Measurements from ENCODE around the gene TJP1. TPM values are rescaled to one million over a fixed set of nuclear protein-coding genes. Genes with fewer than 3 reads are reported as not detected.

The TJP1 gene
- polyA plus RNA-seq, 4 donors, result 19.5 to 61.8 (median 29.8) TPM

GRCh38 chr15:29849218-29849617 is 26.9 kb upstream of the TJP1 start:
- no peaks in the 10 kb centered on the region for H3K4me1 ChIP-seq (ENCODE audit: control insufficient read depth in 3 of 3, insufficient read depth in 2 of 3, low read depth in 1 of 3, low read length in 2 of 3)
- no peak overlapping the region for H3K27ac ChIP-seq (ENCODE audit: low read depth in 1 of 3, low read length in 2 of 3)
- H3K36me3 ChIP-seq (ENCODE audit: control insufficient read depth in 3 of 3, insufficient read depth in 2 of 3, low read depth in 1 of 3, low read length in 3 of 3), result no peaks in the 10 kb centered on the region
- H3K9me3 ChIP-seq (ENCODE audit: control insufficient read depth in 2 of 2, insufficient read depth in 1 of 2, low read depth in 1 of 2, low read length in 1 of 2), result no peaks in the 10 kb centered on the region
- no peaks in the 10 kb centered on the region for H3K27me3 ChIP-seq (ENCODE audit: control insufficient read depth in 3 of 3, insufficient read depth in 3 of 3, low read length in 3 of 3)
- FAIRE-seq (no peak), DNase-seq (no peak)
- no peak overlapping the region for H3K4me3 ChIP-seq (ENCODE audit: low read depth in 1 of 3, low read length in 3 of 3)
- 75 to 94% (median 94%) methylated on average over 1 of the region's 1 CpG for WGBS, 3 donors

GRCh38 chr15:29844290-29844903 is 22.1 kb upstream of the TJP1 start:
- no peaks in the 10 kb centered on the region for H3K36me3 ChIP-seq (ENCODE audit: control insufficient read depth in 3 of 3, insufficient read depth in 2 of 3, low read depth in 1 of 3, low read length in 3 of 3)
- no peaks in the 10 kb centered on the region for H3K4me1 ChIP-seq (ENCODE audit: control insufficient read depth in 3 of 3, insufficient read depth in 2 of 3, low read depth in 1 of 3, low read length in 2 of 3)
- no peak overlapping the region for H3K27ac ChIP-seq (ENCODE audit: low read depth in 1 of 3, low read length in 2 of 3)
- 76 to 83% (median 77%) methylated on average over 5 of the region's 5 CpGs for WGBS, 3 donors
- no peaks in the 10 kb centered on the region for H3K9me3 ChIP-seq (ENCODE audit: control insufficient read depth in 2 of 2, insufficient read depth in 1 of 2, low read depth in 1 of 2, low read length in 1 of 2)
- FAIRE-seq, result no peak
- peaks cover 0 to 2% (median 0%) of the 10 kb centered on the region in 3 donors for H3K27me3 ChIP-seq (ENCODE audit: control insufficient read depth in 3 of 3, insufficient read depth in 3 of 3, low read length in 3 of 3)
- no peak overlapping the region for H3K4me3 ChIP-seq (ENCODE audit: low read depth in 1 of 3, low read length in 3 of 3)
- no peak for DNase-seq

GRCh38 chr15:29842290-29842689 is 20.0 kb upstream of the TJP1 start:
- FAIRE-seq (no peak), DNase-seq (no peak)
- WGBS, 3 donors, result 84 to 88% (median 85%) methylated on average over 5 of the region's 5 CpGs
- no peaks in the 10 kb centered on the region for H3K4me1 ChIP-seq (ENCODE audit: control insufficient read depth in 3 of 3, insufficient read depth in 2 of 3, low read depth in 1 of 3, low read length in 2 of 3)
- peaks cover 0 to 2% (median 0%) of the 10 kb centered on the region in 3 donors for H3K27me3 ChIP-seq (ENCODE audit: control insufficient read depth in 3 of 3, insufficient read depth in 3 of 3, low read length in 3 of 3)
- H3K36me3 ChIP-seq (ENCODE audit: control insufficient read depth in 3 of 3, insufficient read depth in 2 of 3, low read depth in 1 of 3, low read length in 3 of 3), result no peaks in the 10 kb centered on the region
- no peak overlapping the region for H3K27ac ChIP-seq (ENCODE audit: low read depth in 1 of 3, low read length in 2 of 3)
- H3K9me3 ChIP-seq (ENCODE audit: control insufficient read depth in 2 of 2, insufficient read depth in 1 of 2, low read depth in 1 of 2, low read length in 1 of 2), result no peaks in the 10 kb centered on the region
- H3K4me3 ChIP-seq (ENCODE audit: low read depth in 1 of 3, low read length in 3 of 3), result no peak overlapping the region

- H3K27me3 ChIP-seq (ENCODE audit: control insufficient read depth in 3 of 3, insufficient read depth in 3 of 3, low read length in 3 of 3), result peaks cover 0 to 2% (median 0%) of the 10 kb centered on the region in 3 donors
- FAIRE-seq, result no peak
- H3K4me1 ChIP-seq (ENCODE audit: control insufficient read depth in 3 of 3, insufficient read depth in 2 of 3, low read depth in 1 of 3, low read length in 2 of 3), result no peaks in the 10 kb centered on the region
- H3K9me3 ChIP-seq (ENCODE audit: control insufficient read depth in 2 of 2, insufficient read depth in 1 of 2, low read depth in 1 of 2, low read length in 1 of 2), result no peaks in the 10 kb centered on the region
- H3K4me3 ChIP-seq (ENCODE audit: low read depth in 1 of 3, low read length in 3 of 3), result no peak overlapping the region
- H3K27ac ChIP-seq (ENCODE audit: low read depth in 1 of 3, low read length in 2 of 3), result no peak overlapping the region
- no peak for DNase-seq
- 74 to 82% (median 77%) methylated on average over 3 of the region's 3 CpGs for WGBS, 3 donors
- no peaks in the 10 kb centered on the region for H3K36me3 ChIP-seq (ENCODE audit: control insufficient read depth in 3 of 3, insufficient read depth in 2 of 3, low read depth in 1 of 3, low read length in 3 of 3)
Observed at GRCh38 chr15:29840926-29841325, 18.7 kb upstream of the TJP1 start.

- H3K4me1 ChIP-seq (ENCODE audit: control insufficient read depth in 3 of 3, insufficient read depth in 2 of 3, low read depth in 1 of 3, low read length in 2 of 3), result no peaks in the 10 kb centered on the region
- H3K36me3 ChIP-seq (ENCODE audit: control insufficient read depth in 3 of 3, insufficient read depth in 2 of 3, low read depth in 1 of 3, low read length in 3 of 3), result no peaks in the 10 kb centered on the region
- no peak overlapping the region for H3K4me3 ChIP-seq (ENCODE audit: low read depth in 1 of 3, low read length in 3 of 3)
- WGBS, 3 donors, result 83 to 90% (median 89%) methylated on average over 3 of the region's 3 CpGs
- no peak overlapping the region for H3K27ac ChIP-seq (ENCODE audit: low read depth in 1 of 3, low read length in 2 of 3)
- no peak for DNase-seq
- no peaks in the 10 kb centered on the region for H3K9me3 ChIP-seq (ENCODE audit: control insufficient read depth in 2 of 2, insufficient read depth in 1 of 2, low read depth in 1 of 2, low read length in 1 of 2)
- FAIRE-seq, result no peak
- H3K27me3 ChIP-seq (ENCODE audit: control insufficient read depth in 3 of 3, insufficient read depth in 3 of 3, low read length in 3 of 3), result peaks cover 0 to 2% (median 0%) of the 10 kb centered on the region in 3 donors
Observed at GRCh38 chr15:29840054-29840453, 17.8 kb upstream of the TJP1 start.

GRCh38 chr15:29838352-29839010 is 16.2 kb upstream of the TJP1 start:
- Histone ChIP-seq H3K27me3 (ENCODE audit: control insufficient read depth in 3 of 3, insufficient read depth in 3 of 3, low read length in 3 of 3) (peaks cover 0 to 2% (median 0%) of the 10 kb centered on the region in 3 donors), H3K4me3 (ENCODE audit: low read depth in 1 of 3, low read length in 3 of 3) (no peak overlapping the region), H3K9me3 (ENCODE audit: control insufficient read depth in 2 of 2, insufficient read depth in 1 of 2, low read depth in 1 of 2, low read length in 1 of 2) (no peaks in the 10 kb centered on the region), H3K4me1 (ENCODE audit: control insufficient read depth in 3 of 3, insufficient read depth in 2 of 3, low read depth in 1 of 3, low read length in 2 of 3) (no peaks in the 10 kb centered on the region), H3K27ac (ENCODE audit: low read depth in 1 of 3, low read length in 2 of 3) (no peak overlapping the region), H3K36me3 (ENCODE audit: control insufficient read depth in 3 of 3, insufficient read depth in 2 of 3, low read depth in 1 of 3, low read length in 3 of 3) (no peaks in the 10 kb centered on the region)
- no peak for DNase-seq
- no peak for FAIRE-seq
- WGBS, 3 donors, result 94 to 97% (median 96%) methylated on average over 3 of the region's 3 CpGs

- 76 to 94% (median 81%) methylated on average over 4 of the region's 4 CpGs for WGBS, 3 donors
- H3K27me3 ChIP-seq (ENCODE audit: control insufficient read depth in 3 of 3, insufficient read depth in 3 of 3, low read length in 3 of 3), result no peaks in the 10 kb centered on the region
- DNase-seq (no peak), FAIRE-seq (no peak)
- H3K27ac ChIP-seq (ENCODE audit: low read depth in 1 of 3, low read length in 2 of 3), result no peak overlapping the region
- no peaks in the 10 kb centered on the region for H3K4me1 ChIP-seq (ENCODE audit: control insufficient read depth in 3 of 3, insufficient read depth in 2 of 3, low read depth in 1 of 3, low read length in 2 of 3)
- H3K36me3 ChIP-seq (ENCODE audit: control insufficient read depth in 3 of 3, insufficient read depth in 2 of 3, low read depth in 1 of 3, low read length in 3 of 3), result no peaks in the 10 kb centered on the region
- no peaks in the 10 kb centered on the region for H3K9me3 ChIP-seq (ENCODE audit: control insufficient read depth in 2 of 2, insufficient read depth in 1 of 2, low read depth in 1 of 2, low read length in 1 of 2)
- no peak overlapping the region for H3K4me3 ChIP-seq (ENCODE audit: low read depth in 1 of 3, low read length in 3 of 3)
Observed at GRCh38 chr15:29835301-29835700, 13.0 kb upstream of the TJP1 start.

- no peaks in the 10 kb centered on the region for H3K36me3 ChIP-seq (ENCODE audit: control insufficient read depth in 3 of 3, insufficient read depth in 2 of 3, low read depth in 1 of 3, low read length in 3 of 3)
- FAIRE-seq, result no peak
- WGBS, 3 donors, result 79 to 98% (median 94%) methylated on average over 3 of the region's 3 CpGs
Observed at GRCh38 chr15:29832709-29833108, 10.4 kb upstream of the TJP1 start.

More at GRCh38 chr15:29832709-29833108, 10.4 kb upstream of the TJP1 start:
- Histone ChIP-seq H3K4me1 (ENCODE audit: control insufficient read depth in 3 of 3, insufficient read depth in 2 of 3, low read depth in 1 of 3, low read length in 2 of 3) (no peaks in the 10 kb centered on the region), H3K4me3 (ENCODE audit: low read depth in 1 of 3, low read length in 3 of 3) (no peak overlapping the region), H3K27me3 (ENCODE audit: control insufficient read depth in 3 of 3, insufficient read depth in 3 of 3, low read length in 3 of 3) (no peaks in the 10 kb centered on the region), H3K9me3 (ENCODE audit: control insufficient read depth in 2 of 2, insufficient read depth in 1 of 2, low read depth in 1 of 2, low read length in 1 of 2) (no peaks in the 10 kb centered on the region), H3K27ac (ENCODE audit: low read depth in 1 of 3, low read length in 2 of 3) (no peak overlapping the region)
- no peak for DNase-seq
